Kidney epithelial cell (primary cell): Measurements from ENCODE around the gene PRKCA. TPM values are rescaled to one million over a fixed set of nuclear protein-coding genes. Genes with fewer than 3 reads are reported as not detected.
A peak's percentile ranks its signal among the peaks of the same experiment; 100 is the strongest.
"Not testable (repeated sequence)": the region's sequence is repeated elsewhere in the genome, so short reads cannot be mapped to it uniquely, and the experiment has no call there.

Experiments used
- DNase-seq: peaks from one replicate; pipeline ENCODE4 v3.0.0-alpha.2; 2010; ENCODE audit warnings: low read depth
- H3K27me3 ChIP-seq: 2 replicates; pipeline ENCODE4 v1.6.0; 2011; ENCODE audit warnings: low read length; ENCODE audit not compliant: control insufficient read depth, insufficient read depth
- H3K36me3 ChIP-seq: 2 replicates; pipeline ENCODE4 v1.5.1; 2011; ENCODE audit warnings: low read length; ENCODE audit not compliant: control insufficient read depth, insufficient read depth
- H3K4me3 ChIP-seq: 2 replicates; pipeline ENCODE4 v1.5.1; 2011; ENCODE audit warnings: low read depth, mild to moderate bottlenecking, control low read depth, low read length
- total RNA-seq: library from RNA; depleted of rRNA; stranded (reverse); fragments of >200 nt; gene quantifications from 2 replicates; pipeline ENCODE4 v1.2.3, GENCODE V29; 2015
- TF ChIP-seq, protein P1 (sequence below): IDR thresholded peaks from 2 replicates; pipeline ENCODE4 v1.5.1; 2011; ENCODE audit warnings: mild to moderate bottlenecking, moderate library complexity, low read length, control low read depth, inconsistent platforms; ENCODE audit not compliant: insufficient read depth, poor library complexity, severe bottlenecking

The PRKCA gene
- total RNA-seq, 1 donor from 2014 or later: 5.7 TPM

DNA sequence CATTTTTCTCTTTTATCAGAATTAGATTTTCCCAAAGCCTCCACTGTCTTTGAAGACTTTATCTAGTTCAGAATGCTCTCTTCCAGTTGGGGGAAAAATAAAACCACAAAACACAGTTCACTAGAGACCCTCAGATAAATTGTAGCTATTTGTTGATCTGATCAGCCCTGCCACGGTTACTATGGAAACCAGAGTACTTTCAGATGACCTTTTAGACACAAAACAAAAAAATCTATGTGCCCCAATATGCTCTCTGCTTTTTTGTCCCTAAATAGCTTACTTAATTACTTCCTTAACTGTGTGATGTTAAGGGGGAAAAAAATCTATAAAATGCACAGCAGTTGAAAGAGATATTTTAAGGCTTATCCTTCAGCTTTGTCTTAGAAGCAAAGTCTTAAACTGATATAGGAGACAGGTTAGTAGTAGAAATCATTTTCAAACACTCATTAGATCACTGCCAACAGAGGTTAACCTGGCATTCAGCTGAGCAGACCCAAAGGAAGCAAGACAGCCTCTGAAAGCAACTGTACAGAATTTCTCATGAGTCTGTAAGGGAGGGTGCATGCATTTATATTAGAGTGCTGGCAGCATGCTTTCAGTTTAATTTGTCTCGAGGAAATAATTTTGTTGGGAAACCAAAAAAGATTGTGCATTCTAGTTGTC, 402.6 kb downstream of the PRKCA start:
- H3K27me3 ChIP-seq: no peaks in the 10 kb centered on the region
- TF ChIP-seq, protein P1, sequence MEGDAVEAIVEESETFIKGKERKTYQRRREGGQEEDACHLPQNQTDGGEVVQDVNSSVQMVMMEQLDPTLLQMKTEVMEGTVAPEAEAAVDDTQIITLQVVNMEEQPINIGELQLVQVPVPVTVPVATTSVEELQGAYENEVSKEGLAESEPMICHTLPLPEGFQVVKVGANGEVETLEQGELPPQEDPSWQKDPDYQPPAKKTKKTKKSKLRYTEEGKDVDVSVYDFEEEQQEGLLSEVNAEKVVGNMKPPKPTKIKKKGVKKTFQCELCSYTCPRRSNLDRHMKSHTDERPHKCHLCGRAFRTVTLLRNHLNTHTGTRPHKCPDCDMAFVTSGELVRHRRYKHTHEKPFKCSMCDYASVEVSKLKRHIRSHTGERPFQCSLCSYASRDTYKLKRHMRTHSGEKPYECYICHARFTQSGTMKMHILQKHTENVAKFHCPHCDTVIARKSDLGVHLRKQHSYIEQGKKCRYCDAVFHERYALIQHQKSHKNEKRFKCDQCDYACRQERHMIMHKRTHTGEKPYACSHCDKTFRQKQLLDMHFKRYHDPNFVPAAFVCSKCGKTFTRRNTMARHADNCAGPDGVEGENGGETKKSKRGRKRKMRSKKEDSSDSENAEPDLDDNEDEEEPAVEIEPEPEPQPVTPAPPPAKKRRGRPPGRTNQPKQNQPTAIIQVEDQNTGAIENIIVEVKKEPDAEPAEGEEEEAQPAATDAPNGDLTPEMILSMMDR: no peak
- no peak for DNase-seq
- no peaks in the 10 kb centered on the region for H3K36me3 ChIP-seq
- no peak overlapping the region for H3K4me3 ChIP-seq

DNA sequence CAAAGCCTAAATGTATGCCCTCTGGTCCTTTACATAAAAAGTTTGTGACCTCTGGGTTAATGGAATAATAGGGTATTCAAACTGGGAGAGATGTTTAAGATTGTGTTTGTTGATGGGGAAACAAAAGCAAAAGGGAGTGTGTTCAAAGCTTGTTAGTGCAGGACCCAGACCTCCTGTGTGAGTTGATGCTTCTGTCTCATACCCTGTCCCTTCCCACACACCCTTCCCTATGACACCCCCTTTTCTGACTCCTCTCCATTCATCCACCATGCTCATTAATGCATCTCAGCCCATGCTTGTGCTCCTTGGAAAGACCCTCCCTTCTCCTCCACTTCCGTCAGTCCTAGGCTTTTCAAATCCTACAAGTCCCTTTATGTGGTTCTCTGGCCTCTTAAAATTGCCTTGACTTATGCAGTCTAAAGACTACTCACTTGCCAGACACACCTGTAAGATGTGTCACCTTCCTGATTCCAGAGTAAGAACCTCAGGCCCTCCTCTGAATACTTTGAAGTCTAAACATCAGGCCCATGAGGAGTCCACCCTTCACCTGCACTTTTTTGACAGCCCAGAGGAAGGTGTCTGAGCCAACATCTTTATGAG, 404.5 kb downstream of the PRKCA start:
- Histone ChIP-seq H3K4me3 (no peak overlapping the region), H3K36me3 (no peaks in the 10 kb centered on the region), H3K27me3 (no peaks in the 10 kb centered on the region)
- no peak for DNase-seq
- TF ChIP-seq, protein P1: no peak

DNA sequence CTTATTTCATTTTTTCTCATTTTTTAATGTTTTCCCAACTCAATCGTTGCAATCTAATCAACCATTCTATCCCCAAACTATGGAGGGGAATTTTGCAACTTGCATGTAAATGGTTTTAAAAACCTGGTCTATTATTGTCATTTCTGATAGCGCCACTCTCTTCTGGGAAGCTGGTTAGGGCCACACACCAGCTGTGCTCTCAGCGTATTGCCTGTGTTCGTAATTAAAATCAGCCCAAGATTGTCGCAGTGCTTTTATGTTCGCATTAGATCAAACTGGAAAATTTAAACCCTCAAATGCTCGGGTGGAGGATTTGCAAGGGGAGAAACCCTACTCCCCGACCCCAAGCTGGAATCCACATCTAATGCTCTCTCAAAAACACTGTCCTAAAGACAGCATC, 409.0 kb downstream of the PRKCA start:
- H3K27me3 ChIP-seq: no peaks in the 10 kb centered on the region
- DNase-seq: no peak
- no peak overlapping the region for H3K4me3 ChIP-seq
- no peaks in the 10 kb centered on the region for H3K36me3 ChIP-seq
- TF ChIP-seq, protein P1: no peak

DNA sequence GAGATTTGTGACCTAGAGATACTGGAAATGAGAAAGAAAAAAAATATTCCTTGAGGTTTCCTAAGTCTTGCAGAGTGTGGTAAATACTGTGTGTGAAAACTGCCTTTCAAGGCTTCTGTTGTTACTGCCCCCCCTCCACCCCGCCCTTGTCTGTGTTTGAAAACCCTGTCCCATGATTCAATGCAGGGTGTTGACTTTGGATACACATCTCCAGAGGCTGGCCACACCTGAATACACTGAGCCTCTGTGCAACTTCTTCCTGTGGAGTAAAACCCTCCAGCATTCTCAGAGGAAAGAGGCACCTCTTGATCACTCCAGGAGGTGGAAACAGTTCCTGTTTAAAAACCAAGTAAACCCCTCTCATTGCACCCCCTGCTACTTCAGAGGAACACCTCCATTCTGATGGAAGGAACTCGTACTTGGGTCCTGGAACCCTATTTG, 409.5 kb downstream of the PRKCA start:
- peak; percentile 35 for DNase-seq
- H3K27me3 ChIP-seq: no peaks in the 10 kb centered on the region
- no peak overlapping the region for H3K4me3 ChIP-seq
- H3K36me3 ChIP-seq: no peaks in the 10 kb centered on the region
- TF ChIP-seq, protein P1: no peak

DNA sequence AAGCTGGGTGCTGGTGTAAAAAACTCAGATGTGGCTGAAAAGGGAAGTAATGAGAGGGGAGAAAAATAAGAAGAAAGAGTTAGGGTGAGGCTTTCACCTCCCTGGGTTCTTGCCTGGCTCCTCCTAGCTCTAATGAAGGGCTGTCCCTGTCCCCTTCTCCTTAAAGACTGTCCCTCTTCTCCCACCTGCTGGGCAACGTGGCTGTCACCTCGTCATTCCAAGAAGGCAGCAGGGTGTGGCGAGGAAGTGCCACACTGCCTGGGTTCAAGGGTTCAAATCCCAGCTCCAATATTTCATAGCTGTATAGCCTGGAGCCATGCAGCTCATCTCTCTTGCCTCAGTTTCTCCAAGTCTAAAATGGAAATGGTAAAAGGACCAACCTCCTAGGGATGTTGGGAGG, 410.0 kb downstream of the PRKCA start:
- TF ChIP-seq, protein P1: no peak

DNA sequence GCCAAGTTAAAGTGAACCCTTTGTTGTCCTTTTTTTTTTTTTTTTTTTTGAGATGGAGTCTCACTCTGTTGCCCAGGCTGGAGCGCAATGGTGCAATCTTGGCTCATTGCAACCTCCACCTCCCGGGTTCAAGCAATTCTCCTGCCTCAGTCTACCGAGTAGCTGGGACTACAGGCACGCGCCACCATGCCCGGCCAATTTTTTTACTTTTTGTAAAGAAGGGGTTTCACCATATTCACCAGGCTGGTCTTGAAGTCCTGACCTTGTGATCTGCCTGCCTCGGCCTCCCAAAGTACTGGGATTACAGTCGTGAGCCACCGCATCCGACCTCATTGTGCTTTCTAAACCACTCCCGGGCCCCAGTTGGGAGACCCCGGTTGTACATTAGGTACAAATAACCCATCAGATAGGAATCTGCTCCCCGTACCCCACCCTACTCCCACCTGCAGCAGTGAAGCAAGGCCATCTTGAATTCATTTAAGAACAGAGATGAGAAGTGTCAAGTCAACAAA, 410.7 kb downstream of the PRKCA start:
- H3K36me3 ChIP-seq, DNase-seq, H3K27me3 ChIP-seq, H3K4me3 ChIP-seq: not testable (repeated sequence)

More for the DNA sequence above, 410.0 kb downstream of the PRKCA start:
- DNase-seq: no peak
- Histone ChIP-seq H3K36me3 (no peaks in the 10 kb centered on the region), H3K27me3 (no peaks in the 10 kb centered on the region), H3K4me3 (no peak overlapping the region)
